ENCODE results near the gene HSPA9. TPM values are rescaled to one million over a fixed set of nuclear protein-coding genes. Genes with fewer than 3 reads are reported as not detected.

HSPA9 gene
- total RNA-seq, 2 experiments from 2014 or later, result 358 to 368 TPM

DNA sequence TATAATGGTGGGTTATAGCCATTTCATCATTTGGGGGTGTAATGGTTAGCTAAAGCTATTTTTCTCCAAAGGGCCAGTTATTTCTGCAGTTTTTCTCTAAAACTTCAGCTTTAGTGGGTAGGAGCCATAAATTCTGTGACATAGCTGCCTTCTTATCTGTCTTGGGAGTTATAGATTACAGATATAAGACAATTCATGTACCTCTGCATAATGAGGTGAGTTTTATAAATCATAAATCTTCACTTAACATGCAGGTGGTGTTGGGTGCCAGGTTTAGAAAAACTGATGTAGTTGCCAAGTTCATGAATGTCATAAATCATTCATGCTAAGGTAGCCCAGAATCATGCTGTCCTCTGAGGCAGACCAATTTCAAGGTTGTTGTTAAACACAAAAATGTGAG lies 10.0 kb upstream of the HSPA9 start:
- H3K27me3 Mint-ChIP-seq, result peaks cover 5% of the 10 kb centered on the region
- no peak overlapping the region for H3K27ac Mint-ChIP-seq
- no peaks in the 10 kb centered on the region for H3K9me3 Mint-ChIP-seq
- no peaks in the 10 kb centered on the region for H3K36me3 Mint-ChIP-seq
- intact Hi-C loops (cut with micrococcal nuclease), result no loop called here
- ChIA-PET POLR2A (no interaction called here), CTCF (no interaction called here)
- DNase-seq, result no peak
- H3K4me3 Mint-ChIP-seq, result no peak overlapping the region
- H3K4me1 Mint-ChIP-seq (ENCODE audit: low read depth), result no peaks in the 10 kb centered on the region

DNA sequence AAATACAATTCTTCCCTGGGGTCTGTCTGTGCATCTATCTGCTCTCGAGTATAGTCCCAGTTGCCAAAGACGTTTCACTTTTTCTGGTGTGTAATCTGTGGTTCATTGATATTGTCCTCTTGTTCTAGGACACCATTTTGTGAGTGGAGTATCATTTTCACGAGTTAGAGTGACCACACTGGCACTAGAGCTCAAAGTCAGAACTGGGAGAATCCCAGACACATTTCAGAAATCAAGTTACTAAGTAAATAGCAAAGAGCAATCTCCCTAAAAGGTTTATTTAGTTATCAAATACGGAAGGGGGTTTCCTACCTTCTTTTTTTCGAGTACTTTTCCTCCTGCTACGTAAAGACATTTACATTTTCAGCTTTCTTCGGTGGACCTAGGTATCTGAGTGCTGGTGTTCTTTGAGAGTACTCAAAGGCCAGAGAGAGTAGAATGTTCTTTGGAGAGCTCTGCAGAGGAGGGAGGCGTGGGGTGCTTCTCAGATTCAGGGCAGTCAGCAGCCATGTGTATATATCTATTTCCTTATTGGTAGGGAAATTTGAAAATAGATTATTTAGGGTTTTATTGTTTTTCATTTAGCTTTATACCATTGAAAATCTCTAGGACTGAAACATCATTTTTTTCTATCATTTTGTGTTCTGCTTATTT lies 8.9 kb upstream of the HSPA9 start:
- H3K9me3 Mint-ChIP-seq, result no peaks in the 10 kb centered on the region
- no peak overlapping the region for H3K27ac Mint-ChIP-seq
- DNase-seq, result no peak
- CTCF ChIA-PET, result interaction anchor here (0.5 to 1.5 kb wide), 2 partner anchors 9 to 265 kb away, joined by 3 read pairs; partner anchors contain the start of gene HSPA9
- intact Hi-C loops (cut with micrococcal nuclease), result no loop called here
- no peaks in the 10 kb centered on the region for H3K4me1 Mint-ChIP-seq (ENCODE audit: low read depth)
- no peak overlapping the region for H3K4me3 Mint-ChIP-seq
- H3K36me3 Mint-ChIP-seq, result no peaks in the 10 kb centered on the region
- H3K27me3 Mint-ChIP-seq, result peaks cover 5% of the 10 kb centered on the region
- POLR2A ChIA-PET, result no interaction called here

DNA sequence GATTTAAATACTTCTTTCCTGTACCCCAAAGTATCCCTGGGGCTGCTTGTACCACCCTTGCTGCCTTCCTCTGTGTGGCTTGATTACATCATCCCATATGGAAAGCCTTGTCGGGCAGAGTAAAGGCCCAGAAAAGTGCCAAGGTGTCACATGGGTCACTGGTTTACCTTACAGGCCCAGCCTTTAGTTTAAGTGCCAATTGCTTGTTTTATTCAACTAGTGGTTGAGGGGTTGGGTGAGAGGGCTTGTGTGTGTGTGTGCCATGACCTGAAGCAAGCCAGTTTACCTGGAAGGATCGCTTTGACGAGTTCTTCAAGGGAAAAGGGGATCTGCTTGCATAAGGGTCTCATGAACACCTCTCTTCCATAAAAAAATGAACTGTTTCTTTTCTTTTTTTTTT lies 7.8 kb upstream of the HSPA9 start:
- ChIA-PET CTCF (interaction anchor here (1.6 kb wide), 1 partner anchor 14 kb away, joined by 4 read pairs; no protein-coding TSS in a partner anchor), POLR2A (no interaction called here)
- H3K36me3 Mint-ChIP-seq, result no peaks in the 10 kb centered on the region
- no peaks in the 10 kb centered on the region for H3K9me3 Mint-ChIP-seq
- DNase-seq, result no peak
- H3K27ac Mint-ChIP-seq, result no peak overlapping the region
- H3K4me3 Mint-ChIP-seq, result no peak overlapping the region
- no peaks in the 10 kb centered on the region for H3K4me1 Mint-ChIP-seq (ENCODE audit: low read depth)
- intact Hi-C loops (cut with micrococcal nuclease), result no loop called here
- peaks cover 5% of the 10 kb centered on the region for H3K27me3 Mint-ChIP-seq

DNA sequence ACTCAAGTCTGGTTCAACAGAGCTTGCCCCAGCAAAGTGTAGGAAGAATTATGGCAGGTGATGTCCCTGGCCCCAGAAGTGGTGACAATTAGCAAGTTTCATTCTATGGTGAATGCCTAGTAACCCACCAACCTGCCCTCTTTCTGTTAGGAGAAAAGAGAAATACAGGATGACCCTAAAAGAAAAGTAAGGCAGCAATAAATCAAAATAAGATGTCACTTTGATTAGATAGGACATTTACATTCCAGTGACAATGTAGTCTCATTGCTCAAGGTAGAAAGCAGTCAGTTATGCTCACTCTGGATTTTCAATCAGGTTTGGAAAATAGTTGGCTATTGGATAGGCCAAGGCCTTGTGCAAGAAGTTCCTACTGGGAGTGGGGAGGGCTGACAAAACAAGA lies 5.6 kb upstream of the HSPA9 start:
- no peak overlapping the region for H3K4me3 Mint-ChIP-seq
- ChIA-PET POLR2A (no interaction called here), CTCF (interaction anchor here (1.8 kb wide), 1 partner anchor 212 kb away, joined by 9 read pairs; no protein-coding TSS in a partner anchor)
- intact Hi-C loops (cut with micrococcal nuclease), result no loop called here
- peaks cover 2% of the 10 kb centered on the region for H3K36me3 Mint-ChIP-seq
- H3K27me3 Mint-ChIP-seq, result peaks cover 3% of the 10 kb centered on the region
- DNase-seq, result no peak
- H3K9me3 Mint-ChIP-seq, result no peaks in the 10 kb centered on the region
- H3K27ac Mint-ChIP-seq, result no peak overlapping the region
- peaks cover 6% of the 10 kb centered on the region for H3K4me1 Mint-ChIP-seq (ENCODE audit: low read depth)

DNA sequence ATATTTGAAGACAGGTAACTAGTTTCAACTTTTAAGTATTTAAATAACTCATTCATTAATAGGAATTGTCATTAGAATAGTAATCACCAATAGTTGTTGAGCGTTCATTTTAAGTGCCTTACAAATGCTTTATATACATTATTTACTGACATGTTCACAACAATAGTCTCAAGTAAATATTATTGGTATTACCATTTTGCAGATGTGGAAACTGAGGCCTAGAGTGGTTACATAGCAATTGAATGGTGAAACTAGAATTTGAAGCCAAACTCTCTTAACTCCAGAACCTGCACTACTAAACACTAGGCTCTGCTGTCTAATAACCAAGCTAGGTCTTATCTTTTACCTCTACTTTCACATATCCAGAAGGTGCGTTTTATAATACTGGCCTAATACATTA lies 4.8 kb upstream of the HSPA9 start:
- H3K9me3 Mint-ChIP-seq, result no peaks in the 10 kb centered on the region
- intact Hi-C loops (cut with micrococcal nuclease), result no loop called here
- no peak overlapping the region for H3K4me3 Mint-ChIP-seq
- CTCF ChIA-PET, result interaction anchor here (0.6 to 1.8 kb wide), 20 partner anchors 14 to 695 kb away, joined by 3 to 17 read pairs (median 5); partner anchors contain the start of gene SIL1
- no peak for DNase-seq
- H3K36me3 Mint-ChIP-seq, result peaks cover 3% of the 10 kb centered on the region
- POLR2A ChIA-PET, result no interaction called here
- H3K27me3 Mint-ChIP-seq, result peaks cover 3% of the 10 kb centered on the region
- H3K27ac Mint-ChIP-seq, result no peak overlapping the region
- H3K4me1 Mint-ChIP-seq (ENCODE audit: low read depth), result peaks cover 8% of the 10 kb centered on the region

DNA sequence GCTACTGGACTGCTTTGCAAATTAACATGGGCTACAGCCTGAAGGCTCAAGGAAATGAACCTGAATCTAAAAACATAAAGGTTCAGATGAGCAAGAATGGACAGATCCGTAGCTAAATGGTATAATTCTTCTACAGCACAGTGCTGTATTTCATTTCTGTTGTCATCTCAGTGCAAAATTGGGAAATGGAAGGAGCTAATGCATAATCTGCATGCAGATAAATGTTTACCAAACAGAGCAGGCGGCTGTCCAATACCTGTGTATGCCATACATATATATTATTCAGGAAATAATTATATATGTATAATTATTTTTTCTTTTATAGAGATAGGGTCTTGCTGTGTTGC lies 4.3 kb upstream of the HSPA9 start:
- Mint-ChIP-seq H3K9me3 (no peaks in the 10 kb centered on the region), H3K27me3 (no peaks in the 10 kb centered on the region), H3K4me1 (ENCODE audit: low read depth) (peaks cover 8% of the 10 kb centered on the region), H3K27ac (no peak overlapping the region), H3K36me3 (peaks cover 8% of the 10 kb centered on the region), H3K4me3 (no peak overlapping the region)
- intact Hi-C loops (cut with micrococcal nuclease), result loop anchor here (1.0 to 10.0 kb wide), 6 partner anchors 54 to 985 kb away; partner anchors contain the start of genes CTNNA1, HNRNPA0 and UBE2D2
- CTCF ChIA-PET, result interaction anchor here (0.6 to 1.8 kb wide), 27 partner anchors 13 to 696 kb away, joined by 3 to 17 read pairs (median 4); partner anchors contain the start of gene SIL1
- POLR2A ChIA-PET, result no interaction called here
- no peak for DNase-seq

DNA sequence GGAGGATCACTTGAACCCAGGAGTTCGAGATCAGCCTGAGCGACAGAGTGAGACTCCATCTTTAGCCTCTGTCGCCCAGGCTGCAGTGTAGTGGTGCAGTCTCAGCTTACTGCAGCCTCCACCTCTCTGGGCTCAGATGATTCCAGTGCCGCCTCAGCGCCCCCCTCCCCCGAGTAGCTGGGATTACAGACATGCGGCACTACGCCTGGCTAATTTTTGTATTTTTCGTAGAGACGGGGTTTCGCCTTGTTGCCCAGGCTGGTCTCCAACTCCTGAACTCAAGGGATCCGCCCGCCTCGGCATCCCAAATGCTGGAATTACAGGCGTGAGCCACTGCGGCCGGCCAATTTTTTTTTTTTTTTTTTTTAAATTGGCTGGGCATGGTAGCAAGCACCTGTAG lies 2.3 kb upstream of the HSPA9 start:
- CTCF ChIA-PET, result interaction anchor here (1.7 to 2.8 kb wide), 2 partner anchors 34 to 57 kb away, joined by 4 to 13 read pairs; partner anchors contain the start of gene ETF1
- H3K36me3 Mint-ChIP-seq, result peaks cover 22% of the 10 kb centered on the region
- intact Hi-C loops (cut with micrococcal nuclease), result loop anchor here (5.0 to 10.0 kb wide), 4 partner anchors 75 to 987 kb away; partner anchors contain the start of genes CTNNA1, HNRNPA0 and UBE2D2
- H3K27me3 Mint-ChIP-seq, result no peaks in the 10 kb centered on the region
- POLR2A ChIA-PET, result no interaction called here
- H3K4me1 Mint-ChIP-seq (ENCODE audit: low read depth), result peaks cover 21% of the 10 kb centered on the region
- H3K9me3 Mint-ChIP-seq, result no peaks in the 10 kb centered on the region
- no peak overlapping the region for H3K4me3 Mint-ChIP-seq
- no peak for DNase-seq
- peak overlapping the region; percentile 69 for H3K27ac Mint-ChIP-seq

DNA sequence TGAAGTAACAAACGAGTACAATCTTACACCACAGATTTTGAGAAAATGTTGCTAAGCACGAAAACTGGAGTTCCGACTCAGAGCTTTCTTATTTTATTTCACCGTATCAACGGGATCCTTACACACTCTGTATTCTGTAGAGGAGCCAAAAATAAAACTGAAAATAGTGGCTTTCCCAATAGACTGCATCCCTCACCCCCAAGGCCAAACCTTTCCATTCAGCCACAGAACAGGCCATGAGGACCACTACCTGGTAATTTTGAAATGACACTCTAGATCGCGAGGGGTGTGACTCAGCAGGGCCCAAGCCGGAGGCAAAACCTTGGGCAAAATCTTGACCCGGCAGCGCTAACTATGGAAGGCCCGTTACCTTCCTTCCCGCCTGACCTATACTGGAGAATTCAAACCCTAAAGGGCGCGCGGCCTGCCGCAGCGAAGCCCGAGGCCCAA lies 432 bp downstream of the HSPA9 start:
- Mint-ChIP-seq H3K27ac (peak overlapping the region; percentile 98), H3K36me3 (peaks cover 39% of the 10 kb centered on the region), H3K27me3 (no peaks in the 10 kb centered on the region), H3K9me3 (no peaks in the 10 kb centered on the region), H3K4me3 (peak overlapping the region; percentile 99), H3K4me1 (ENCODE audit: low read depth) (peaks cover 38% of the 10 kb centered on the region)
- CTCF ChIA-PET, result interaction anchor here (1.3 to 2.8 kb wide), 5 partner anchors 9 to 110 kb away, joined by 3 to 13 read pairs (median 9); partner anchors contain the start of genes EGR1 and ETF1
- POLR2A ChIA-PET, result interaction anchor here (0.8 to 3.7 kb wide), 10 partner anchors 9 to 767 kb away, joined by 3 to 41 read pairs (median 6); partner anchors contain the start of genes BRD8, EGR1, ETF1 and KIF20A
- intact Hi-C loops (cut with micrococcal nuclease), result loop anchor here (1.0 to 10.0 kb wide), 11 partner anchors 9 to 990 kb away; partner anchors contain the start of genes CTNNA1, DNAJC18, ETF1 and FAM53C
- DNase-seq, result no peak

DNA sequence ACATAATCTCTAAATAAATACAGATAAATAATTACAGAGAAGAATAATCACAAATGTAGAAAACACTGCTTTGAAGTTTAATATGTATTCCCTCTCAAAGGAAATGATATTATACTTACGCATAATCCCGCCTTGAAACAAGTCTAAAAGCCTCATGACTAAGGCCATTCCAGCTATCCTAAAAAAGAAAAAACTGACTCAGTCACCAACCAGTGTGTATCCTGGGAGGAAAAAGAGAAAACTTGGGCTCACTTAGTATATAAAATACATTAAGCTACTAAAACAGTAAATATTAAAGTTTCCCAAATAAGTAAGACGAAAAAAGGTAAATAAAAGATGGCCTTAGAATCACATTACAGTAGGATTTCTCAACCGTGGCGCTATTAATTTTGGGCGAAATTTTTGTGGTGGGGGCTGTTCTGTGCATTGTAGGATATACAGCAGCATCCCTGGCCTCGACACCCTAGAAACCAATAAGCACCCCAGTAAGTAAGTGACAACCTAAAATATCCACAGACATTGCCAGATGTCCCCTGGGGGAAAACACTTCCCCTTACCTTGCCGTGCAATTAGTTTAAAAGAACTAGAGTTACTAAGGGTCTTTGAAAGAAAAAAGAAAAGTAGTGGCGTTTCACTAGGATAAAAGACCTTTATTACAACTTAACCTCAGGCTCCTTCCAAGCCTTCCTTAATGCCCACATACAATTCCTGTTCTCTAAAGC lies 1.1 kb downstream of the HSPA9 start:
- Mint-ChIP-seq H3K27ac (peak overlapping the region; percentile 98), H3K36me3 (peaks cover 44% of the 10 kb centered on the region), H3K9me3 (no peaks in the 10 kb centered on the region), H3K27me3 (no peaks in the 10 kb centered on the region), H3K4me1 (ENCODE audit: low read depth) (peaks cover 43% of the 10 kb centered on the region), H3K4me3 (peak overlapping the region; percentile 99)
- intact Hi-C loops (cut with micrococcal nuclease), result loop anchor here (2.0 to 10.0 kb wide), 3 partner anchors 181 to 991 kb away; partner anchors contain the start of genes CTNNA1, DNAJC18 and UBE2D2
- DNase-seq, result no peak
- CTCF ChIA-PET, result interaction anchor here (0.6 to 2.1 kb wide), 2 partner anchors 8 to 71 kb away, joined by 4 to 11 read pairs; no protein-coding TSS in a partner anchor
- POLR2A ChIA-PET, result interaction anchor here (0.8 to 3.7 kb wide), 3 partner anchors 8 to 30 kb away, joined by 4 to 41 read pairs (median 7); partner anchors contain the start of gene ETF1

DNA sequence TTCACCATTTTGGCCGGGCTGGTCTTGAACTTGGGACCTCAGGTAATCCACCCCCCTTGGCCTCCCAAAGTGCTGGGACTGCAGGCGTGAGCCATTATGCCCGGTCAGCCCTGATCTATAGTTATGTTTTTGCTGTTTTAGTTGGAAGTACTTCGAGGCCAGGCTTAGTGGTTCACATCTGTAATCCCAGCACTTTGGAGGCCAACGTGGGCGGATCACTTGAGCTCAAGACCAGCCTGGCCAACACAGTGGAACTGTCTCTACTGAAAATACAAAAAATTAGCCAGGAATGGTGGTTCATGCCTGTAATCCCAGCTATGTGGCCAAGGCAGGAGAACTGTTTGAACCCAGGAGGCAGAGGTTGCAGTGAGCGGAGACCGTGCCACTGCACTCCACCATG lies 2.0 kb downstream of the HSPA9 start:
- peaks cover 52% of the 10 kb centered on the region for H3K4me1 Mint-ChIP-seq (ENCODE audit: low read depth)
- ChIA-PET CTCF (interaction anchor here (0.6 kb wide), 1 partner anchor 70 kb away, joined by 4 read pairs; no protein-coding TSS in a partner anchor), POLR2A (interaction anchor here (0.6 to 3.7 kb wide), 2 partner anchors 30 to 38 kb away, joined by 4 to 41 read pairs; partner anchors contain the start of gene ETF1)
- DNase-seq, result no peak
- H3K27ac Mint-ChIP-seq, result peak overlapping the region; percentile 45
- H3K9me3 Mint-ChIP-seq, result no peaks in the 10 kb centered on the region
- intact Hi-C loops (cut with micrococcal nuclease), result loop anchor here (10.0 kb wide), 2 partner anchors 182 to 992 kb away; partner anchors contain the start of genes CTNNA1 and UBE2D2
- peak overlapping the region; percentile 99 for H3K4me3 Mint-ChIP-seq
- no peaks in the 10 kb centered on the region for H3K27me3 Mint-ChIP-seq
- H3K36me3 Mint-ChIP-seq, result peaks cover 53% of the 10 kb centered on the region

DNA sequence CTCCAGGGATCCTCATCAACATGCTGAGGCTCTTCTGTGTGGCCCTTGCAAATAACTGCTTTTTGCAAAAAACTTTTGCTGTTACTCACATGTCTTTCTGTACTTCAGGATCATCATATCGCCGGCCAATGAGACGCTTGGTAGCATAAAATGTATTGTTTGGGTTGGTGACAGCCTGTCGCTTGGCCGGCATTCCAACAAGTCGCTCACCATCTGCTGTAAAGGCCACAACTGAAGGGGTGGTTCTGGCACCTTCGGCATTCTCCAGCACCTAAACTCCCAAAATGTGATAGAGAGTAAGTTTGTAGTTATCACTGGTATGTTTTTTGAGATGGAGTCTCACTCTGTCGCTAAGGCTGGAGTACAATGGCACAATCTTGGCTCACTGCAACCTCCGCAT lies 4.3 kb downstream of the HSPA9 start:
- Mint-ChIP-seq H3K4me1 (ENCODE audit: low read depth) (peaks cover 66% of the 10 kb centered on the region), H3K4me3 (no peak overlapping the region), H3K9me3 (no peaks in the 10 kb centered on the region), H3K27ac (no peak overlapping the region), H3K36me3 (peaks cover 73% of the 10 kb centered on the region), H3K27me3 (no peaks in the 10 kb centered on the region)
- DNase-seq, result no peak
- ChIA-PET POLR2A (no interaction called here), CTCF (no interaction called here)
- intact Hi-C loops (cut with micrococcal nuclease), result loop anchor here (10.0 kb wide), 2 partner anchors 184 to 994 kb away; partner anchors contain the start of genes CTNNA1 and UBE2D2

Data from activated CD4-positive, alpha-beta memory T cell treated with anti-CD3 and anti-CD28 coated beads for 36 hours (primary cell).